HPDE6-E6E7 (cell line): ENCODE data around the gene NOP9.
"Not testable (repeated sequence)": the region's sequence is repeated elsewhere in the genome, so short reads cannot be mapped to it uniquely, and the experiment has no call there.

Experiments
- DNase-seq: peaks from one replicate; pipeline ENCODE4 v3.0.0; 2011; ENCODE audit warnings: missing footprints; ENCODE audit errors: extremely low spot score

The NOP9 gene

DNA sequence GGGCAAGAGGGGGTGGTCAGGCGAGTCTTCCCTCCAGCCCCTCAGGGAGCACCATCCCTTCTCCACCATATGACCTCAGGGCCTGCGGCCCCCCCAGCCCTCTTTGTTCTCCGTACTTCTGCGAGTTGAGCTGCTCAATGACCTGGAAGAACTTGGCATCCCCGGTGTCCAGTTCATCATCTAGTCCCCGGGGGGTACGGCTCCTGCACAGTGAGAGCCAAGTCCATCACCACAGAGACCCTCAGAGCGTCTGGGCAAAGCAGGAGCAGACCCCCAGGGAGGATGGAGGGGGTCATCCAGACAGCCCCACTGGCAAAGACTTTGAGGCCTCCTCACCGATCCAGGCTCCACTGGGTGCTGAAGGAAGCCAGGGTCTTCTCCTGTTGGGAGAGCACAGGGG lies 26.3 kb downstream of the NOP9 start:
- DNase-seq: no peak

- DNase-seq: no peak
These were observed 27.7 kb downstream of the NOP9 start for GRCh38 chr14:24327303-24327702.

DNA sequence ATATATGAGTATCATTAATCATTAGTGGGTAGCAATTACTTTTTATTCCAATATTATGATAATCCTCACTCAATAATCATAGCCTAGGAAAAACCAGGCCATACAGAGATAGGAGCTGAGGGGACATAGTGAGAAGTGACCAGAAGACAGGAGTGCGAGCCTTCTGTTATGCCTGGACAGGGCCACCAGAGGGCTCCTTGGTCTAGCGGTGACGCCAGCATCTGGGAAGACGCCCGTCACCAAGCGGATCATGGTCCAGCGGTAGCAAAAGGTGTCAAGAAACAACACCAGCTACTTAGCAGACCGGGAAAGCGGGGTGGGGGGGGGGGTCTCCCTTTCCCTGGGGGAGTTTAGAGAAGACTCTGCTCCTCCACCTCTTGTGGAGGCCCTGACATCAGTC lies 28.3 kb downstream of the NOP9 start:
- not testable (repeated sequence) for DNase-seq

DNA sequence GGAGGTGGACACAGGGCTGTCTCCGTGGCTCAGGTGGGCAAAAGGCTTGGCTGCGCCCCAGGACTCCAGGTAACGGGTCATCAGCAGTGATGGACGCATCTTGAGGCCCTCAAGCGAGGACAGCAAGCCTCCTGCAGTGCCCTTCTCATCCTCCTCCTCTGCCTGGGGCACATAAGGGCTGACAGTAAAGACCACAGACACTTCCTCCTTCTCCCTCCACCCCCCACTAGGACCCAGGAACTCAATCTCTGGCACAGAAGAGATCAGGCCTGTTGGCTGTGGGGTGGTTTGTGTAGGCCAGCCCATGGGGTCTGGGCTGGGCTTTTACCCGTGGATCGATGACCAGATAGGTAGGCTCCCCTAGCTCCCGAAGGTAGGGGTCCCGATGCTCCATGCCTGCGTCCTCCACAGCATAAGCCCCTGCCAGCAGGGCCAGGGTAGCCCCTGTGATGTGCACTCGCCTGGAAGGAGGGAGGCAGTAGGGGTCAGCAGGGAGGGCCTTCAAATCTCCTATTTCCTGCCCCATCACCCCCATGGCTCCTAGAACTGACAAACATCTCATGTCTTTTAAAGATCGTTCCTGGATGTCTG lies 29.5 kb downstream of the NOP9 start:
- no peak for DNase-seq

GRCh38 chr14:24329736-24330135 lies 30.1 kb downstream of the NOP9 start:
- no peak for DNase-seq

GRCh38 chr14:24330973-24331674 lies 31.5 kb downstream of the NOP9 start:
- DNase-seq: no peak

DNA sequence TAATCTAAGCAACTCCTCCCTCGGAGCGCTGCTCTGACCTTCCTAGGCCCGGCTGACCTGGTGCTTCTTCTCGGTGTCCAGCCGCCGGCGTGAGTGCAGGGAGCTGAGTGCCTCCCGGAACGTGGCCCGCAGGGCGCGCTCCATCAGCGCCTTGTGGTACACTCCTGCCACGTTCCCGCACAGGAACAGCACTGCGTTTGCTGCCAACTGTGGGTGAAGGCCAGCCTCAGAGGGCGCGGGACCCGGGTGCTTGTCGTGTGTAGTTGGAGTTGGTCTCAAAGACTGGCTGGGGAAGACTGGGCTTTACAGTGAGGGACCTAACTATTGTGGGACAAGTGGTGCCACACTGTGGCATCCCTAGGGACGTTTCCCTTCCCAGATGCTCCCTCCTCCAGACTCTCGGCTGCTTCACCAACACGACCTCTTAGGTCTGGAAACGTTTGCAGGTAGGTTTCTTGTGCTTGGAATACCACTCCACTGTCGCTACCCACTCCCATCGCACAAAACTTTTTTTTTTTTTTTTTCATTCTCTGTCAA lies 32.1 kb downstream of the NOP9 start:
- no peak for DNase-seq

- DNase-seq: peak; percentile 91
These were observed 32.8 kb downstream of the NOP9 start for GRCh38 chr14:24332268-24332993.

GRCh38 chr14:24334431-24335291 lies 35.0 kb downstream of the NOP9 start, which contains the start of gene ADCY4:
Gene ADCY4, minus strand, starts transcription at chr14:24335071. Its CDS starts 419 bp downstream, at chr14:24334652.
- DNase-seq: no peak

DNA sequence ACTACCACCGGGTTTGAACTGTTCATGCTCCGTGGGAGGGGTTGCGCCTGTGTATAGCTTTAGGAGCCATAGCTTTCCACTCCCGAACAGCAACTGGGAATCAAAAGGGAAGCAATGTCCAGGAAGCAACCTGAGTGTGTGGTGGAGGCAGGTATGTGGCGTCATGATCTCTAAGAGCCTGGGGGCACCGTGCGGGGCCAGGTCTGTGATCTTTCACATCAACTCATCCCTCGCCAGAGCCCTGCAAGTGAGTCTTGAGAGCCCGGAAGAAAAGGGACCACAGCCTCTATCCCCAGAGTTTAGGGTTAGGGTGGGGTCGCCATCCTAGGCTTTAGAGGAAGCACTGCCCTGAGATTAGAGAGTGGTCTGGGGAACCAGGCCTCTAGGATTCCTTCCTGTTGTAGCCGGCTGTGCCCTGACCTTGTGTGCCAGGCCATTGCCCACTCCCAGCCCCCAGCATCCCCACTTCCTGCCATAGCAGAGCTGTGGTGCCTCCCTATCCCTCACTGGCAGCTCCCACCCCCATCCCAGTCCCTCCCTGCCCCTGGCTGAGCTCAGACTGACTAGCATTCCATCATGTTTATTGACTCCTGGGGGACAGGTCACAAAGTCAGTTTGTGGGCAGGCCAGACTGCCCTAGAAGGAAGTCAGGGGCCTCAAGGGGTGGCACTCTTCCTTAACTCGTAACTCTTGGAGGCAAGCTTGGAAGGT lies 36.0 kb downstream of the NOP9 start:
- DNase-seq: no peak

DNA sequence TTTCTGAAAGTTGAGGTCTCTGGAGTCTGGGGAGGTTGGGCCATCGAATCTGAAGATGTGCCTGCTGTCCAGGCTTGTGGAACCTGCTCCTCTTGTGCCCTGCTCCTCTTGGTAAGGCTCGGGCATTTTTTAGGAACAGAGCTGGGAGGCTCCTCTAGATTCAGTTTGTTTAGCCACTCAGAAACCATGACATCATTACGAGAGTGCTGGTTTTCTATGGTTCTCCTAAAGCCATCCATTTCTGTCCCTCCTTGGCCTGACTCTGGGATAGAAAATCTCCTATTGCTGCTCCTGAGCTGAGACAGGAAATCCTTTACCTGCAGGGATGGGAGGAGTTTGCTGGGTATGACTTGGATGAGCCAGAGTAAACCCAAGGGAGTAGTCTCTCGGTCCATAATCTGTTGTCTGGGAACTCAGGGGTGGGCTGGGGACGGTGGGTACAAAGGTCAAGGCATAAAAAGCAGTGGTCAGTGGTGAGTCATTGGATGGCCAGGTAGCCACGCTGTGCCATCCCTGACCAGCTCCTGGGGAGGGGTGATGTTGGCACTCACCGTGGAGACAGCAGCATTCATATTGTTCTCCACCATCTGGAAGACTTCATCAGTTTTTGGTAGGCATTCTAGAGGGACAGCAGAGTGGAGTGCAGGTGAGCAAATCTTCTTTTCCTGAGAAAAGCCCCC lies 37.6 kb downstream of the NOP9 start:
- DNase-seq: no peak

GRCh38 chr14:24337824-24338175 lies 38.1 kb downstream of the NOP9 start:
- no peak for DNase-seq

DNA sequence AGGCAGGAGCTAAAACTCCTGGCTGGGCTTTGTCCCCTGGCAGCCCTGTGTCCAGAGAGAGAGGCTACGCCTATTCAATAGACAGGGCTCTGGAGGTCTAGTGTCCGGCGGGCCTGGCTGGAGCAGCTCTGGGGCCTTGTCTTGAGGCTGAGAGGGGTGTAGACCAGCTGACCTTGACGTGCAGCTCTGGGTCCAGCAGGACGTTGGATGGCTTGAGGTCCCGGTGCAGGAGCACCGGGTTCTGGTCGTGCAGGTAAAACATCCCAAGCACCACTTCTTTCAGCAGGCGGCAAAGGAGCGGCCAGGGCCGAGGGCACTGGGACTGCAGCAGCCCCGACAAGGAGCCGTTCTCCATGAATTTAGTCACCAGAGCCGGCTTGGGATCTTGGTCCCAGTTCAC lies 39.2 kb downstream of the NOP9 start:
- DNase-seq: no peak

GRCh38 chr14:24339284-24340151 lies 39.9 kb downstream of the NOP9 start, which contains the start of gene RIPK3:
Gene RIPK3, minus strand, starts transcription at chr14:24339991. Its CDS starts 165 bp downstream, at chr14:24339826.
- DNase-seq: no peak

DNA sequence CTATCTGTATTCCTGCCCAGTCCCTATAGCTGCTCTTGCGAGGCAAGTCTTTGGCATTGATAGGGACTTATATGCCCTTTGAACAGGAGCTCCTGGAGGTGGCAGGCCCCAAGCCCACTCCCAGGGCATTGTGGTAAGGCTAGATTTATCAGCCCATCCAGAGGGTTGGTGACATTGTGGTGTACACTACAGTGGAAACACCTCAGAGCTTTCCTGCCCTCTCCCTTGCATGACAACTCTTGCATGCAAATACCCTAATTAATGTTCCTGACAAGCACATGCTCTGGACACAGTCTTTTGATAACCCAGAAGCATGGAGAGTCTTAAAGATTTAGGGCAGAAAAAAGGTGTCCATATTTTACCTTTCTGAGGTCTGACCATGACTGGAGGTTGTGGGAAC lies 41.0 kb downstream of the NOP9 start:
- no peak for DNase-seq

GRCh38 chr14:24342889-24343288 lies 43.2 kb downstream of the NOP9 start:
- DNase-seq: no peak

DNA sequence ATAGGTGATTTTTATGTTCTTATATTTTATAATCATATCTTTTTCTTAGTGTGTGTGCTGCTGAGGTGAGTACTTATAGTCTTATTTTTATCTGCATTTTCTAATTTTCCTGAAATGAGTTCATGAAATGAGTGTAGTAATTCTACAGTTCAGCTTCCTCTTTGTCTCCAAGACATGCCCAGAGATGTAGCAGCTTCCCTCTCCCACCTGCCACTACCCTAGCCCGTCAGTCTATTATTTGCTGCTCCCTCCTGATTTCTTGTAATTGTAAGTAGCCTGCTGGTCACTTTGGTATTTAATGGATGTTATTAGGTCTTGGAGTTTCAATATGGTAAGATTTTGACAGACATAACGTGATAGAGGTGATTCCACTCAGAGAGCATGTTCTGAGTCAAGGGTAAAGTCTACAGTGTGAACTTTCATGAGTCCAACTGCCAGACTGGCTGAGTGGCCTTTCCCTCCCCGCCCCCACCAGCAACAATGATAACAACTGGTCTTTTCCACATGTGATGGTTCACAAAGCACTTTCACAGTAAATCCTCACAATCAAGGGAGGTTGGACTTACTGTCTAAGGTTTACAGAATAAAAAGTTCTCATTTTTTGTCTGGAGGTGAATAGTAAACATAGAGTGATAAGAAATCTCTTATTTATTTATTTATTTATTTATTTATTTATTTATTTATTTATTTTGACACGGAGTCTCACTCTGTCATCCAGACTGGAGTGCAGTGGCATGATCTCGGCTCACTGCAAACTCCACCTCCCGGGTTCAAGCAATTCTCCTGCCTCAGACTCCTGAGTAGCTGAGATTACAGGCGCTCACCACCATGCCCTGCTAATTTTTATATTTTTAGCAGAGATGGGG lies 44.4 kb downstream of the NOP9 start:
- DNase-seq: no peak

DNA sequence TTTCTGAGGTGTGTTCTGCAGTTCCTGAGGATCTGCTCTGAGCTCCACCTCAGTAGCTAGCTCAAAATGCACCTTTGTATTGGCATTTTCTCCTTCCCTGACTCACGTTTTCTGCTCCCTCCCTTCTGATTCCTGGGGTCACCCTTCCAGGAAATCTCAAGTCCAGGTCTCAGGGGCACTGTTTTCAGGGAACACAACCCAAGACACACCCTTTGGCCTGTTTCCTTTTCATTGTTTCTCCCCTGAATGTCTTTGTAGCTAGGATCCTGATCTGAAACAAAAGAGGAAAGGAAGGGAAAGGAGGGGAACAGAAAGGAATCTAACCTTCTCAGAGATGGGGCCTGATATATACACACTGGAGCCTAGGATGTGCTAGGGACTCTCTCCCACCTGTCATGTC lies 47.5 kb downstream of the NOP9 start:
- no peak for DNase-seq

GRCh38 chr14:24348186-24348585 lies 48.5 kb downstream of the NOP9 start:
- DNase-seq: no peak
